Stimulated activated CD8-positive, alpha-beta memory T cell treated with anti-CD3 and anti-CD28 coated beads, Interleukin-4, amount 100 ng/mL, for 48 hours (primary cell): ENCODE measurements around the gene PLPP2.
"Not testable (repeated sequence)": the region's sequence is repeated elsewhere in the genome, so short reads cannot be mapped to it uniquely, and the experiment has no call there.

Experiments
- DNase-seq: peaks from one replicate; pipeline ENCODE4 v3.0.0-alpha.2; 2020

PLPP2 gene

GRCh38 chr19:292281-292884 is 1.2 kb upstream of the PLPP2 start:
- DNase-seq = no peak

- no peak for DNase-seq
Measured at GRCh38 chr19:291561-292280, 518 bp upstream of the PLPP2 start.

DNA sequence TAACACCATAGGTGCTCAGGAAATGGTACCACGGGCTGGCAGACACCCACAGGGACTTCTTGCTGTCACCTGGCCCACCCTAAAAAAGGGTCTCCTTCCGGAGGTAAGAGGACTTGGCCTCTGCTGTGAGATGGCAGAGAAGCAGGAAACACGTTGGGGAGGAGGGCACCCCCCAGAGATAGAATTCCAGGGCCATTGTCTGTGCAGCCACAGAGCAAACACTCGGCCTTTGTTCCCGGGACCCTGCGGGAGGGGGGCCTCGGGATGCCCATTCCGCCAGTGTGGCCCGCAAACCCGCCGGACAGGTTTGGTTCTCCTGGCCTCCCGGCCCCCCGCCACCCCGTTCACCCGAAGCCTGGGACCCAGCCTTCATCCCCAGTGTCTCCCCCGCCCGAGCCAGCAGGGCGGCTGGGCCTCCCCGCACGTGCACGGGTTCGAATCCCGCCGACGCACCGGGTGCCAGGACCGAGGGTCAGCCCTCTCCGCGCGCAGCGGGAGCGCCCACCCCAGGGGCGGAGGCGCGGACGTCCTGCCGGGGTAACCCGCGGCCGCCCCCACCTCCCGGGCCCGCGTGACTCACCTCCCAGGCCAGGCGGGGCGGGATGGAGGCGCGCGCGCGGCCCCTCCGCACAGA is 714 bp downstream of the PLPP2 start:
- peak; percentile 35 for DNase-seq

DNA sequence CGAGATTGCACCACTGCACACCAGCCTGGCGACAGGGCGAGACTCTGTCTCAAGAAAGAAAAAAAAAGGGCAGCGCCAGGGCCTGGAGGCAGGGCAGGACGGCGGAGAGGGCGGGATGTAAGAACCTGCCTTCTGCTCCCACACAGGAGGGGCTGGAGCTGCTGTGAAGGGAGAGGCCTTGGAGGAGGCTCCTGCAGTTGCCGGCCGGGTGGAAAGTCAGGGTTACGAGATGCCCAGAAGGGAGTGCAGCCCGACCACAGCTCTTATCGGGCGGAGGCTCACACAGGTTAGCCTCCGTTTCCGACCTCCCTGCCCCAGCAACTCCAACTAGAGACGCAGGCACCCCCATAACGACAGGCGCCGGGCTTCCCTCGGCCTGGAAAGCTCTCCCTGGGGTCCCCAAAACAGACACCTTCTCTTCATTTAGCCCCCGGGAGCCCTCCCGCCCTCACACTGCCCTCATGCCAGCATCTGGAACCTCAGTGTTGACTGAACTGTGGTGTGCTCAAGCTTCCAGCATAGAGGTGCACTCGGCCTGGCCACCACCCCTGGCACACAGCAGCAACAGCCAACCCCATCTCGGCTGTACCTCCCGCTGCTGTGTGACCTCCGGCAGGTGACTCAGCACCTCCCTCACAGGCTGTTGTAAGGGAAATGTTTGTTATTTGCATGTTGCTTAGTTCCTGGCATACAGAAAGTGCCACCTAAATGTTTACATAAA is 1.4 kb downstream of the PLPP2 start:
- DNase-seq = peak; percentile 43

GRCh38 chr19:288911-289310 is 2.3 kb downstream of the PLPP2 start:
- DNase-seq = no peak

GRCh38 chr19:287381-287871 is 3.8 kb downstream of the PLPP2 start:
- DNase-seq = no peak

DNA sequence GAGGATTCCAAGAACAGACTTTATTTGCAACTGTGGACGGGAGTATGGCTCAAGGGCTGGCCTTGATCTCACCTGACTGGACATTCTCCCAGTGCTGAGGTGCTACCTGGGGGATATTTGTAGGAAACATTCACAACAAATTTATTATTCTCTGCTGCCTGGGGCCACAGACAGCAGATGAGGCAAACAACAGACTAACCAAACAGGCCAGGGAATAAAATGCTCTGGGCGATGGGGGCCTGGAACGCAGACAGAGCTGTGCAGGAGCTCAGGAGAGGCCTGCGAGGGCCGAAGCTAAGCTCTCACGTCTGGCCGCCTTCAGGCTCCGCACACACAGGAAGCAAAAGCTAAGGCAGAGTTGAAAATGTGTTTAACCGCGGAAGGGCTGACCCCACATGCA is 7.8 kb downstream of the PLPP2 start:
- no peak for DNase-seq

DNA sequence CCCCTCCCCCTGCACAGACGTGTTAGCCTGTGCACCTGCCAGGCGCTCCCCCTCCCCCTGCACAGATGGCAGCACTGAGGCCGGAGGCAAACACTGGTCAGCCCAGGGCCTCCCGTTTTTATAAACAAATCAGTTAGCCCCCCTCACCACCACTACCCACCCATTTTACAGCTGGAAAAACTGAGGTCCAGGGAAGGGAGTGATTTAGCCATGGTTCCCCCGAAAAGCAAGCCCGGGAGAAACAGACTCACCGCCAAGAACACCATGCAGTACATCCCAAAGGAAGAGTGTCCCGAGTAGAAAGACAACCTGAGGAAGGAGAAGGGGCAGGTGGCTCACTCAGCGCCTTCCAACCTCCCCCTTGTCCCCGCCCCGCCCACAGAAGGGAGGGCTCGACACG is 8.7 kb downstream of the PLPP2 start:
- DNase-seq = no peak

DNA sequence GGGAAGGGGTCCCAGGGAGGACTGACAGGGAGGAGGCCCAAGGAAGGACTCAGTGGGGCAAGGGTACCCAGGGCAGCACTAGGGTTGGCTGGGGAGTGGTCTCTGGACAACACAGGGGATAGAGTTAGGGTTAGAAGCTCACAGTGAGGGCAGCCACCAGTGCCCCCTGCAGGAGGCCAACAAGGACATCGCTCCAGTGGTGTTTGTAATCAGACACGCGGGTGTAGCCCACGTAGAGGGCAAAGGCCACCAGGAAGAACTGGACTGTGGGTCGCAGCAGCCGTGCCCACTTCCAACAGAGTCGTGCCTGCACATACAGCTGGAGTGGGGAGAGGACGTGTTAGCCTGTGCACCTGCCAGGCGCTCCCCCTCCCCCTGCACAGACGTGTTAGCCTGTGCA is 9.2 kb downstream of the PLPP2 start:
- no peak for DNase-seq

DNA sequence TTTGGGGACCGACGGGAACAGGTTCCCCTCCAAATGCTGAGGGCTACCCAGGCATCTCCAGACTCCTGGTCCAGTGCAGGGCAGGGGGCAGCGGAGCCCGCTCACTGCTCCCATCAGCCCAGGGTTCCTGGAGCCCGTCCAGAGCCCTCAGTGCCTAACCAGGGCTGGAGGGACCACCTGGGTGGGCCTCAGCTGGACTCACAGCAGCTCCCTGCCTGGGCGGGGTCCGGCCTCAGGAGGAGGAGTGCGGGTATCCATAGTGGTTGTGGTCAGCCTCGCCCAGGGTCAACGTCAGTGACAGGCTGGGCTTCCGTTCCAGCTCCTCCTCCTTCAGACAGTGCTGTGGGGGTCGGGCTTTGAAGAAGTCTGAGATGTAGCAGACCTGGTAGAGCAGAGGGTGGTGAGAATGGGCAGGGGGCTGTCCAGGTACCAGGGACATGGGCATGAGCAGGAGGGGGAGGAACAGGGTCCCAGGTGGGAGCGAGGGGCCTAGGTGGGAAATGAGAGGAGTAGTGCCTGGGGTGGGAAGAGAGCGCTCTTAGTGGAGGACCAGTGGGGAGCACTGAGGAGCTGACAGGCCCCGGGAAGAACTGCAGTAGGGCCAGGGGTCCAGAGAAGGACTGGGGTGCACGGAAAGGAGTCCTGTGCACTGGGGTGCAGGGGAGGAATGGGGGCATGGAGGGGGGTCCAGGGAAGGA is 9.9 kb downstream of the PLPP2 start:
- DNase-seq = no peak

DNA sequence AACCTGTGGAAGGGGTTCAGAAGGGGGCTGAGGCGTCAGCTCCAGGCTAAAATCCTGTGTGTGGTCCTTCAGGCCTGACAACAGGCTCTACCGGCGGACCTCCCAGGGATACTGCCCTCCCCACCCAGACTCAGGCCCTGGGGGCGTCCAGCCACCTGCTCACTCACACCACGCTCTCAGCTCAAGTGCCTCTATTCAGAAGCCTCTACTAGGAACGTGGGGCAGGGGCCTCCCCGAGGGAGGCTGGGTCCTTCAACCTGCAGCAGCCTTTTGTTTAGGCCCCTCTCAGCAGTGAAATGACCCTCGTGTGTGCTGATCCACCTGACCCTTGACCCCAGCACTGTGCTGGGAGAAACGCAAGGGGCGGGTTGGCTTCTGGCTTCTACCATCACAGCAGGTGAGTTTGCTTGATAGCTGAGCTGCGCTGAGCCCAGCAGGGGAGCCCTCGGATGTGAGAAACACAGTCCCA is 10.6 kb downstream of the PLPP2 start:
- no peak for DNase-seq

DNA sequence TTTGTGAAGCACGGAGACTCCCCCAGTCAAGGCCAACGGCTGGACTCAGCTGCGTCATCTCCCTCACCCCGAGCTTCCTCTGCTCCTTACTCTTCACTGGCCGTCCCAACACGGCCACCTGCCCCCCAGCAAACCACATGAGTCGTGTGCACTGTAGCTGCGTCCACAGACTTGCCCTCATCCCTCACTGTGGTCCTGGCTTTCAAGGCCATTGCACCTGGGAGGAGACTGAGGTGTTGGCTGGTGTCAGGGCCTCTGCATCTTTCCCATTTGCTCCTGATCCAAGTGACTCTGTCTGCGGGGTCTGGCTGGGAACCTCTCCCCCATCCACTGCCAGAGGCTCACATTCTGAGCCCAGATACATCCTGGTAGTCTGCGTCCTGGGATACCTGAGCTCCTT is 11.5 kb downstream of the PLPP2 start:
- DNase-seq = no peak

DNA sequence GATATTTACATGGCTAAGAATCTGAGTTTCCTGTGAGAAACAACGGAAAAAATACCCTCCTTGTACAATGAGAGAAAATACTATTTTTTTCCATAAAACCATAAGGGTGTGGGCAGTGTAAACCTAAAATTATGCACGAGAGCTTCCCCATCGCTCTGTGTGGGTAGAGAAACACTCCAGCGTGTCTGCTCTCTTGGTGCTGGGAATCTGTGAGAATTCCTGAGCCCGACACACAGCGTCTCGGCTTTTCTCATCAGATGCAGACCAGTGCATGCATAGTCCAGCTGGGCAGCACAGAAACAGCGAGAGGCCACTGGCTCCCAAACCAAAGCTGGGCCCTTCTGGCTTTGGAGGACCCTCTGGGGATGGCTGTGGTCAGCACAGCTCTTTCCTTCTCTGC is 12.0 kb downstream of the PLPP2 start:
- no peak for DNase-seq

GRCh38 chr19:277581-278165 is 13.5 kb downstream of the PLPP2 start:
- no peak for DNase-seq

- DNase-seq = no peak
Measured at GRCh38 chr19:277131-277530, 14.1 kb downstream of the PLPP2 start.

GRCh38 chr19:275958-276646 is 15.1 kb downstream of the PLPP2 start:
- no peak for DNase-seq

GRCh38 chr19:275000-275399 is 16.2 kb downstream of the PLPP2 start:
- no peak for DNase-seq

DNA sequence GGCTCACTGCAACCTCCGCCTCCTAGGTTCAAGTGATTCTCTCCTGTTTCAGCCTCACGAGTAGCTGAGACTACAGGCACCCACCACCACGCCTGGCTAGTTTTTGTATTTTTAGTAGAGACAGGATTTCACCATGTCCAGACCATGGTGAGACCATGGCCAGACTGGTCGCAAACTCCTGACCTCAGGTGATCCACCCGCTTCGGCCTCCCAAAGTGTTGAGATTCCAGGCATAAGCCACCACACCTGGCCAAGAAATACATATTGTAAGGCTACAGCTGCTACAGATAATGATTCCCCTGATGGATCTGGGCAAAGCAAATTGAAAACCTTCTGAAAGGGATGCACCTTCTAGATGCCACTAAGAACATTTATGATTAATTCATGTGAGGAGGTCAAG is 17.8 kb downstream of the PLPP2 start:
- no peak for DNase-seq

- DNase-seq = no peak
Measured at GRCh38 chr19:271856-272255, 19.3 kb downstream of the PLPP2 start.

DNA sequence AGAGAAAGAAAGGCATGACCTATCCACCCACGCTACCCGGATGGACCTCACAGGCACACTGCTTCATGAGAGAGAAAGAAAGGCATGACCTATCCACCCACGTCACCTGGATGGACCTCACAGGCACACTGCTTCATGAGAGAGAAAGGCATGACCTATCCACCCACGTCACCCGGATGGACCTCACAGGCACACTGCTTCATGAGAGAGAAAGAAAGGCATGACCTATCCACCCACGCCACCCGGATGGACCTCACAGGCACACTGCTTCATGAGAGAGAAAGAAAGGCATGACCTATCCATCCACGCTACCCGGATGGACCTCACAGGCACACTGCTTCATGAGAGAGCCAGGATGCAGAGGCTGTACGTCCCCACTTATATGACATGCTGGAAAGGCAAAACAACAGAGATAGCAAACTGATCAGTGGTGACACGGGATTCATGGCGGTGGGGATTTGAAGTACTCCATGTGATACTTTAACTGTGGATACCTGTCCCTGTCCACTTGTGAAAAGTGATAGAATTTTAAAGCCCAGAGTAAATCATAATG is 20.4 kb downstream of the PLPP2 start:
- not testable (repeated sequence) for DNase-seq

GRCh38 chr19:269241-269640 is 22.0 kb downstream of the PLPP2 start:
- no peak for DNase-seq

DNA sequence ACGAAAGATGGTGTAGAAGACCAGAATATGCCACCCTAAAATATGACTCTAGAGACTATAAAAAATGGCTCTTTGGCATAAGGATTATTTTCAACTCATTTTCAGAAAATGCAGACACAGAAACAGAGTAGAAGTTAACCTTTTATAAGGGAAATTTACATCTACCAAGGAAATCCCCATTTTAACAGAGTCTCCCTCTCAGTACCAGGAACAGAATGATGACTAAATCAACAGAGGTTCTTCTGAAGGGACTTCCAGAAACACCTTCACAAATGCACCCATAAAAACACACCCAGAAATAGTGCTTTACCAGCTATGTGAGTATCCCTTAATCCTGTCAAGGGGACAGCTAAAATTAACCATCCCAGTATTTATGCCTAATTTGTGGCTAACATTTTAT is 29.1 kb downstream of the PLPP2 start:
- DNase-seq = no peak
